Liver (tissue), 3 donors: ENCODE measurements around the gene SLC12A9.
"Not testable (repeated sequence)": the region's sequence is repeated elsewhere in the genome, so short reads cannot be mapped to it uniquely, and the experiment has no call there.

Source experiments
- CTCF ChIP-seq: fragments of 150-350 bp; IDR thresholded peaks from 2 replicates; pipeline ENCODE4 v1.5.1; 2017; ENCODE audit warnings: improper control_type of control experiment, low read depth, low read length; ENCODE audit not compliant: missing input control
- EGR1 ChIP-seq, 2 donors: IDR thresholded peaks; 2 replicates each; pipeline ENCODE4 v1.6.1; 2016 to 2018; ENCODE audit warnings: antibody characterized with exemption in 2 of 2, low read depth in 2 of 2
- GABPA ChIP-seq, 2 donors: IDR thresholded peaks in 1 of 2; conservative IDR thresholded peaks in 1 of 2; 2 replicates each; pipeline ENCODE4 v1.6.1; 2016; ENCODE audit warnings: antibody characterized with exemption in 2 of 2, mild to moderate bottlenecking in 1 of 2, moderate library complexity in 1 of 2
- HNF4G ChIP-seq: IDR thresholded peaks from 2 replicates; pipeline ENCODE4 v1.6.1; 2016; ENCODE audit warnings: antibody characterized with exemption
- RXRA ChIP-seq, 2 donors: IDR thresholded peaks; 2 replicates each; pipeline ENCODE4 v1.6.1; 2017 to 2018; ENCODE audit warnings: antibody characterized with exemption in 2 of 2, mild to moderate bottlenecking in 1 of 2
- SP1 ChIP-seq: IDR thresholded peaks from 2 replicates; pipeline ENCODE4 v1.6.1; 2018; ENCODE audit warnings: antibody characterized with exemption, mild to moderate bottlenecking
- ZBTB33 ChIP-seq: IDR thresholded peaks from 2 replicates; pipeline ENCODE4 v1.6.1; 2016; ENCODE audit warnings: antibody characterized with exemption
- donor health status: healthy.
- donor health status: healthy.

- TF ChIP-seq CTCF; RXRA (IDR thresholded peaks at IDR 0.05); GABPA (IDR thresholded peaks at IDR 0.05 in 1 of 2, conservative IDR thresholded peaks at IDR 0.05 in 1 of 2); SP1; HNF4G; ZBTB33; EGR1 (IDR thresholded peaks at IDR 0.05; ENCODE audit: low read depth in 2 of 2): not testable (repeated sequence)
These were observed 57.9 kb downstream of the SLC12A9 start for GRCh38 chr7:100910443-100910842.
